ENCODE results near the gene ATP9A. TPM values are rescaled to one million over a fixed set of nuclear protein-coding genes. Genes with fewer than 3 reads are reported as not detected.
"Not testable (repeated sequence)": the region's sequence is repeated elsewhere in the genome, so short reads cannot be mapped to it uniquely, and the experiment has no call there.

Gene ATP9A
- total RNA-seq, 2 experiments from 2014 or later: 0.18 to 0.21 TPM

GRCh38 chr20:51581571-51581970 is 186.6 kb downstream of the ATP9A start:
- no peaks in the 10 kb centered on the region for H3K36me3 Mint-ChIP-seq
- H3K27ac Mint-ChIP-seq: no peak overlapping the region
- no peaks in the 10 kb centered on the region for H3K27me3 Mint-ChIP-seq
- no peak overlapping the region for H3K4me3 Mint-ChIP-seq
- H3K9me3 Mint-ChIP-seq: no peaks in the 10 kb centered on the region
- no peak for DNase-seq
- peaks cover 5% of the 10 kb centered on the region for H3K4me1 Mint-ChIP-seq

GRCh38 chr20:51579137-51579536 is 189.1 kb downstream of the ATP9A start:
- no peaks in the 10 kb centered on the region for H3K9me3 Mint-ChIP-seq
- H3K4me3 Mint-ChIP-seq: no peak overlapping the region
- no peaks in the 10 kb centered on the region for H3K4me1 Mint-ChIP-seq
- no peaks in the 10 kb centered on the region for H3K36me3 Mint-ChIP-seq
- no peaks in the 10 kb centered on the region for H3K27me3 Mint-ChIP-seq
- DNase-seq: no peak
- no peak overlapping the region for H3K27ac Mint-ChIP-seq

- Mint-ChIP-seq H3K4me1 (no peaks in the 10 kb centered on the region), H3K9me3 (no peaks in the 10 kb centered on the region), H3K36me3 (no peaks in the 10 kb centered on the region), H3K27me3 (no peaks in the 10 kb centered on the region), H3K4me3 (no peak overlapping the region), H3K27ac (no peak overlapping the region)
- DNase-seq: no peak
These were observed 190.1 kb downstream of the ATP9A start for GRCh38 chr20:51578145-51578459.

- Mint-ChIP-seq H3K4me1 (no peaks in the 10 kb centered on the region), H3K4me3 (no peak overlapping the region), H3K9me3 (no peaks in the 10 kb centered on the region), H3K27me3 (no peaks in the 10 kb centered on the region), H3K36me3 (no peaks in the 10 kb centered on the region), H3K27ac (no peak overlapping the region)
- no peak for DNase-seq
These were observed 190.6 kb downstream of the ATP9A start for GRCh38 chr20:51577432-51578144.

GRCh38 chr20:51575486-51575885 is 192.7 kb downstream of the ATP9A start:
- Mint-ChIP-seq H3K27me3 (no peaks in the 10 kb centered on the region), H3K27ac (no peak overlapping the region), H3K9me3 (no peaks in the 10 kb centered on the region), H3K4me3 (no peak overlapping the region), H3K4me1 (no peaks in the 10 kb centered on the region), H3K36me3 (no peaks in the 10 kb centered on the region)
- no peak for DNase-seq

GRCh38 chr20:51574248-51575033 is 193.7 kb downstream of the ATP9A start:
- no peaks in the 10 kb centered on the region for H3K27me3 Mint-ChIP-seq
- no peak for DNase-seq
- no peaks in the 10 kb centered on the region for H3K4me1 Mint-ChIP-seq
- no peak overlapping the region for H3K4me3 Mint-ChIP-seq
- no peak overlapping the region for H3K27ac Mint-ChIP-seq
- no peaks in the 10 kb centered on the region for H3K9me3 Mint-ChIP-seq
- no peaks in the 10 kb centered on the region for H3K36me3 Mint-ChIP-seq

GRCh38 chr20:51573576-51574243 is 194.5 kb downstream of the ATP9A start:
- Mint-ChIP-seq H3K27ac (no peak overlapping the region), H3K9me3 (no peaks in the 10 kb centered on the region), H3K36me3 (no peaks in the 10 kb centered on the region), H3K27me3 (peaks cover under 1% of the 10 kb centered on the region), H3K4me1 (no peaks in the 10 kb centered on the region), H3K4me3 (no peak overlapping the region)
- no peak for DNase-seq

GRCh38 chr20:51571460-51571794 is 196.8 kb downstream of the ATP9A start:
- no peak overlapping the region for H3K27ac Mint-ChIP-seq
- H3K4me3 Mint-ChIP-seq: no peak overlapping the region
- H3K36me3 Mint-ChIP-seq: no peaks in the 10 kb centered on the region
- H3K27me3 Mint-ChIP-seq: peaks cover 3% of the 10 kb centered on the region
- no peaks in the 10 kb centered on the region for H3K9me3 Mint-ChIP-seq
- H3K4me1 Mint-ChIP-seq: no peaks in the 10 kb centered on the region
- DNase-seq: no peak

GRCh38 chr20:51570739-51571459 is 197.3 kb downstream of the ATP9A start:
- DNase-seq: no peak
- Mint-ChIP-seq H3K9me3 (no peaks in the 10 kb centered on the region), H3K36me3 (no peaks in the 10 kb centered on the region), H3K27ac (no peak overlapping the region), H3K4me3 (no peak overlapping the region), H3K27me3 (peaks cover 3% of the 10 kb centered on the region), H3K4me1 (peaks cover 2% of the 10 kb centered on the region)

GRCh38 chr20:51569815-51570738 is 198.1 kb downstream of the ATP9A start:
- Mint-ChIP-seq H3K27ac (no peak overlapping the region), H3K4me1 (peaks cover 2% of the 10 kb centered on the region), H3K36me3 (no peaks in the 10 kb centered on the region), H3K9me3 (no peaks in the 10 kb centered on the region), H3K4me3 (no peak overlapping the region), H3K27me3 (peaks cover 3% of the 10 kb centered on the region)
- no peak for DNase-seq

- H3K27me3 Mint-ChIP-seq: peaks cover 13% of the 10 kb centered on the region
- not testable (repeated sequence) for H3K27ac Mint-ChIP-seq, H3K4me1 Mint-ChIP-seq, H3K36me3 Mint-ChIP-seq, DNase-seq, H3K4me3 Mint-ChIP-seq, H3K9me3 Mint-ChIP-seq
These were observed 199.7 kb downstream of the ATP9A start for GRCh38 chr20:51568533-51568932.

GRCh38 chr20:51567622-51568021 is 200.6 kb downstream of the ATP9A start:
- DNase-seq: no peak
- H3K4me3 Mint-ChIP-seq: no peak overlapping the region
- H3K9me3 Mint-ChIP-seq: no peaks in the 10 kb centered on the region
- H3K27me3 Mint-ChIP-seq: peaks cover 22% of the 10 kb centered on the region
- no peaks in the 10 kb centered on the region for H3K36me3 Mint-ChIP-seq
- H3K27ac Mint-ChIP-seq: no peak overlapping the region
- peaks cover 12% of the 10 kb centered on the region for H3K4me1 Mint-ChIP-seq

GRCh38 chr20:51566594-51566993 is 201.6 kb downstream of the ATP9A start:
- Mint-ChIP-seq H3K27me3 (peaks cover 32% of the 10 kb centered on the region), H3K36me3 (no peaks in the 10 kb centered on the region), H3K27ac (no peak overlapping the region), H3K4me3 (no peak overlapping the region), H3K9me3 (no peaks in the 10 kb centered on the region), H3K4me1 (peaks cover 14% of the 10 kb centered on the region)
- no peak for DNase-seq

- Mint-ChIP-seq H3K9me3 (no peaks in the 10 kb centered on the region), H3K4me1 (peaks cover 24% of the 10 kb centered on the region), H3K4me3 (no peak overlapping the region), H3K27ac (no peak overlapping the region), H3K27me3 (peaks cover 43% of the 10 kb centered on the region), H3K36me3 (no peaks in the 10 kb centered on the region)
- DNase-seq: no peak
These were observed 202.7 kb downstream of the ATP9A start for GRCh38 chr20:51565298-51566144.

Measured in activated naive CD8-positive, alpha-beta T cell treated with anti-CD3 and anti-CD28 coated beads for 36 hours (primary cell).